ENCODE data around the gene PSMB5.

DNA sequence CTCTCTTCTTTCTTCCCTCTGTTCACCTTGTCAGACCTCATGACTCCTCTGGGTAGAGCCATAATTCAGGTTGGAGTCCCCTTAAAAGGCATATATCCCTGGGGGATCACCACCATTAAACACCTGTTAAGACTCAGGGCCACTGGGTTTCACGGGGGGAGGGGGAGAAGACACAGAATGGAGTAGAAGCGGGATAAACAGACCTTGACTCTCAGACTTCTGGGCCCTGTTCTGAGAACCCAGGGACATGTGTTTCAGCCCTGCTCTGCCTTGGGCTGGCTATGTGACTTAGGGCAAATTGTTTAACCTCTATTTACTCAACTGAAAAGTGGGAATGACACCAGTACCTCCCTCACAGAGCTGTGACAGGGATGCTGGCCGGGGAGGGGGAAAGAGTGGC, 18.0 kb upstream of the PSMB5 start:
- TF ChIP-seq, protein P1, sequence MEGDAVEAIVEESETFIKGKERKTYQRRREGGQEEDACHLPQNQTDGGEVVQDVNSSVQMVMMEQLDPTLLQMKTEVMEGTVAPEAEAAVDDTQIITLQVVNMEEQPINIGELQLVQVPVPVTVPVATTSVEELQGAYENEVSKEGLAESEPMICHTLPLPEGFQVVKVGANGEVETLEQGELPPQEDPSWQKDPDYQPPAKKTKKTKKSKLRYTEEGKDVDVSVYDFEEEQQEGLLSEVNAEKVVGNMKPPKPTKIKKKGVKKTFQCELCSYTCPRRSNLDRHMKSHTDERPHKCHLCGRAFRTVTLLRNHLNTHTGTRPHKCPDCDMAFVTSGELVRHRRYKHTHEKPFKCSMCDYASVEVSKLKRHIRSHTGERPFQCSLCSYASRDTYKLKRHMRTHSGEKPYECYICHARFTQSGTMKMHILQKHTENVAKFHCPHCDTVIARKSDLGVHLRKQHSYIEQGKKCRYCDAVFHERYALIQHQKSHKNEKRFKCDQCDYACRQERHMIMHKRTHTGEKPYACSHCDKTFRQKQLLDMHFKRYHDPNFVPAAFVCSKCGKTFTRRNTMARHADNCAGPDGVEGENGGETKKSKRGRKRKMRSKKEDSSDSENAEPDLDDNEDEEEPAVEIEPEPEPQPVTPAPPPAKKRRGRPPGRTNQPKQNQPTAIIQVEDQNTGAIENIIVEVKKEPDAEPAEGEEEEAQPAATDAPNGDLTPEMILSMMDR (IDR thresholded peaks at IDR 0.05; ENCODE audit: low read depth, low read length), result no peak
- no peak for TF ChIP-seq EZH2phosphoT487 (IDR thresholded peaks at IDR 0.05; ENCODE audit: low read depth)
